ENCODE results near the gene LHX2.

Gene LHX2

DNA sequence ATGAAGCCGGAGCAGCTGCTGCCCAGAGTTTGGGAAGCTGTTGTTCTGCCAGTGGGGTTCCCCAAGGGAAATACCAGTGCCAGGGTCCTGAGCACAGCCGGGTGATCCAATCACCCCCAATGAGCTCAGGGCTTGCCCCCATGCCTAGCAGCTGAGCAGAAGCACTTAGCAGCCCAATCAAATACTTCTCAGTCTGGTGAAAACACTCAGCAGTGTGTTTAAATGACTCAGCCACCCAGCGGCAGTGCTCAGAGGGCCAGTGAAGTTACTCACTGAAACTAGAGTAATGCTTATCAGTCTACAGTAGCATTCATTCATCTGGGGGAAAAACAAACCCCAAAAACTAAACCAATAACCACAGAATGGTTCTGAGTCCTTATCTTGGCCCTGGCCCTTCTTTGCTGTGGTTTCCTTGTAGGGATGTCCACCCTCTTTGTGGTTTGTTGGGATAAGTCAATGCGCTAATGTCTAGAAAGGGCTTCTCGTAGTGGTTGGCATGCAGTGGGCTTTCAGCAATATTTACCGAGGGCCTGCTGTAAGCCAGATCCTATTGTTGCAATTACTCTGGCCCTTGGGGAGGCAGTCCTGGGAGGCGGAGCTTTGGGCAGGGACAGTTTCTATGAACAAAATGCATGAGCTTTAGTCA lies 43.1 kb downstream of the LHX2 start:
- Histone ChIP-seq H3K9ac (ENCODE audit: low read length) (no peak overlapping the region), H3K4me3 (ENCODE audit: low read depth in 1 of 2, low read length in 2 of 2) (no peak overlapping the region), H3K9me3 (ENCODE audit: low read length) (no peaks in the 10 kb centered on the region), H3K4me1 (ENCODE audit: insufficient read depth, low read length) (no peaks in the 10 kb centered on the region), H3K27ac (ENCODE audit: low read depth, low read length) (no peak overlapping the region), H3K36me3 (ENCODE audit: insufficient read depth, low read length) (no peaks in the 10 kb centered on the region), H3K27me3 (ENCODE audit: control insufficient read depth in 1 of 2, insufficient read depth in 2 of 2, low read length in 2 of 2) (peaks cover 0 to 7% of the 10 kb centered on the region in 2 donors)

GRCh38 chr9:124060844-124061605 lies 49.5 kb downstream of the LHX2 start:
- no peaks in the 10 kb centered on the region for H3K4me1 ChIP-seq (ENCODE audit: insufficient read depth, low read length)
- no peaks in the 10 kb centered on the region for H3K9me3 ChIP-seq (ENCODE audit: low read length)
- no peak overlapping the region for H3K27ac ChIP-seq (ENCODE audit: low read depth, low read length)
- no peak overlapping the region for H3K9ac ChIP-seq (ENCODE audit: low read length)
- no peaks in the 10 kb centered on the region for H3K36me3 ChIP-seq (ENCODE audit: insufficient read depth, low read length)
- H3K27me3 ChIP-seq (ENCODE audit: control insufficient read depth in 1 of 2, insufficient read depth in 2 of 2, low read length in 2 of 2), result no peaks in the 10 kb centered on the region
- H3K4me3 ChIP-seq (ENCODE audit: low read depth in 1 of 2, low read length in 2 of 2), result no peak overlapping the region

- H3K4me1 ChIP-seq (ENCODE audit: insufficient read depth, low read length), result no peaks in the 10 kb centered on the region
- no peak overlapping the region for H3K9ac ChIP-seq (ENCODE audit: low read length)
- no peaks in the 10 kb centered on the region for H3K36me3 ChIP-seq (ENCODE audit: insufficient read depth, low read length)
- no peak overlapping the region for H3K27ac ChIP-seq (ENCODE audit: low read depth, low read length)
- no peaks in the 10 kb centered on the region for H3K27me3 ChIP-seq (ENCODE audit: control insufficient read depth in 1 of 2, insufficient read depth in 2 of 2, low read length in 2 of 2)
- no peak overlapping the region for H3K4me3 ChIP-seq (ENCODE audit: low read depth in 1 of 2, low read length in 2 of 2)
- no peaks in the 10 kb centered on the region for H3K9me3 ChIP-seq (ENCODE audit: low read length)
These were observed 50.6 kb downstream of the LHX2 start for GRCh38 chr9:124062172-124062571.

DNA sequence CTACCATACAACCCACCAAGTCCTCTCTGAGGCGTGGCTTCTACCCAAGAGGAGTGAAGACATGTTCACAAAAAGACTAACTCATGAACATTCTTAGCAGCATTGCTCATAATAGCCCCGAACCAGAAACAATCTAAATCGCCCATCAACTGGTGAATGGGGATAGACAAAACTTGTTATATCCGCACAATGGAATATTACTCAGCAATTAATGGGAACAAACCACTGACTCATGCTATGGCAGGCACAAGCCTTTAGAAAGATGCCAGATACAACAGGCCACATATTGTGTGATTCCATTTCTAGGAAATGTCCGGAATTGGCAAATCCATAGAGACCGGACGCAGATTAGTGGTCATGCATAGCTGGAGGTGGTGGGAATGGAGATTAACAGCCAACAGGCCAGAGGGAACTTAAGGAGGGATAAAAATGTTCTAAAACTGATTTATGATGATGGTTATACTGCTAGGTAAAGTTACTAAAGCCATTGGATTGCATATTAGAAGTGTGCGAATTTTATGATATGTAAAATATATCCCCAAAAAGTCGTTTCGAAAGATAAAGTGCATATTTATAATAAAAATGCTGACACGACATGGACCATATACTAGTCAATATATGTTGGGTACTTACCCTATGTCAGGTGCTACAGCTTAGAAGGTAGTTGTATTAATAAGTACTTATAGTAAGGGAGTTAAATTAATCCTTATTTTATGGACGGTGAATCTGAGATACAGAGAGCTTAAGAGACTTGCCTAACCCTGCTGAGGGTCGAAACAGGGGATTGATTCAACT lies 55.4 kb downstream of the LHX2 start:
- H3K27me3 ChIP-seq (ENCODE audit: control insufficient read depth in 1 of 2, insufficient read depth in 2 of 2, low read length in 2 of 2), result no peaks in the 10 kb centered on the region
- H3K9me3 ChIP-seq (ENCODE audit: low read length), result no peaks in the 10 kb centered on the region
- no peak overlapping the region for H3K9ac ChIP-seq (ENCODE audit: low read length)
- no peak overlapping the region for H3K27ac ChIP-seq (ENCODE audit: low read depth, low read length)
- no peaks in the 10 kb centered on the region for H3K4me1 ChIP-seq (ENCODE audit: insufficient read depth, low read length)
- H3K4me3 ChIP-seq (ENCODE audit: low read depth in 1 of 2, low read length in 2 of 2), result no peak overlapping the region
- no peaks in the 10 kb centered on the region for H3K36me3 ChIP-seq (ENCODE audit: insufficient read depth, low read length)

- H3K36me3 ChIP-seq (ENCODE audit: insufficient read depth, low read length), result no peaks in the 10 kb centered on the region
- H3K27me3 ChIP-seq (ENCODE audit: control insufficient read depth in 1 of 2, insufficient read depth in 2 of 2, low read length in 2 of 2), result no peaks in the 10 kb centered on the region
- no peaks in the 10 kb centered on the region for H3K4me1 ChIP-seq (ENCODE audit: insufficient read depth, low read length)
These were observed 56.7 kb downstream of the LHX2 start for GRCh38 chr9:124068251-124068650.

DNA sequence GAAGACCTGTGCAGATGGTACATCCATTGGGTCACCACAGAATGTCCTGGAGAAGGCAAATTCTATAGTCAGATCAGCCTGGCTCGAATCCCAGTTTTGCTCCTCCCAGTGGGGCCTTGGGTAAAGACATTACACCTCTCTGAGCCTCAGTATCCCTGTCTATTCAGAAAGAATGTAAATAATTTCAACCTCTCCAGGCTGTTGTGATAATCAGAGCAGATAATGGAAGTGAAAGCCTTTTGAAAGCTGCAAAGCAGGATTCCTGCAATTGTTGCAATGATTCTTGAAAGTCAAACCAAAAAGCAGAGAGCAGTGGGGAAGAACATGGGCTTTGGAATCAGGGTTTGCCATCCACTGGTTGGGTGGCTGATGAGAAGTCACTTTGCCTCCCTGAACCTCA lies 63.2 kb downstream of the LHX2 start:
- Histone ChIP-seq H3K4me3 (ENCODE audit: low read depth in 1 of 2, low read length in 2 of 2) (no peak overlapping the region), H3K27ac (ENCODE audit: low read depth, low read length) (no peak overlapping the region), H3K9me3 (ENCODE audit: low read length) (no peaks in the 10 kb centered on the region), H3K27me3 (ENCODE audit: control insufficient read depth in 1 of 2, insufficient read depth in 2 of 2, low read length in 2 of 2) (no peaks in the 10 kb centered on the region), H3K4me1 (ENCODE audit: insufficient read depth, low read length) (no peaks in the 10 kb centered on the region), H3K9ac (ENCODE audit: low read length) (no peak overlapping the region), H3K36me3 (ENCODE audit: insufficient read depth, low read length) (no peaks in the 10 kb centered on the region)

More at GRCh38 chr9:124068251-124068650, 56.7 kb downstream of the LHX2 start:
- H3K4me3 ChIP-seq (ENCODE audit: low read depth in 1 of 2, low read length in 2 of 2), result no peak overlapping the region
- H3K9ac ChIP-seq (ENCODE audit: low read length), result no peak overlapping the region
- no peaks in the 10 kb centered on the region for H3K9me3 ChIP-seq (ENCODE audit: low read length)
- H3K27ac ChIP-seq (ENCODE audit: low read depth, low read length), result no peak overlapping the region

- Histone ChIP-seq H3K4me3 (ENCODE audit: low read depth in 1 of 2, low read length in 2 of 2) (no peak overlapping the region), H3K27me3 (ENCODE audit: control insufficient read depth in 1 of 2, insufficient read depth in 2 of 2, low read length in 2 of 2) (no peaks in the 10 kb centered on the region), H3K36me3 (ENCODE audit: insufficient read depth, low read length) (no peaks in the 10 kb centered on the region), H3K27ac (ENCODE audit: low read depth, low read length) (no peak overlapping the region), H3K9me3 (ENCODE audit: low read length) (no peaks in the 10 kb centered on the region), H3K4me1 (ENCODE audit: insufficient read depth, low read length) (no peaks in the 10 kb centered on the region), H3K9ac (ENCODE audit: low read length) (no peak overlapping the region)
These were observed 64.2 kb downstream of the LHX2 start for GRCh38 chr9:124075761-124076160.

GRCh38 chr9:124077915-124078572 lies 66.5 kb downstream of the LHX2 start:
- no peak overlapping the region for H3K27ac ChIP-seq (ENCODE audit: low read depth, low read length)
- no peak overlapping the region for H3K4me3 ChIP-seq (ENCODE audit: low read depth in 1 of 2, low read length in 2 of 2)
- no peaks in the 10 kb centered on the region for H3K36me3 ChIP-seq (ENCODE audit: insufficient read depth, low read length)
- H3K27me3 ChIP-seq (ENCODE audit: control insufficient read depth in 1 of 2, insufficient read depth in 2 of 2, low read length in 2 of 2), result no peaks in the 10 kb centered on the region
- no peaks in the 10 kb centered on the region for H3K4me1 ChIP-seq (ENCODE audit: insufficient read depth, low read length)
- no peak overlapping the region for H3K9ac ChIP-seq (ENCODE audit: low read length)
- H3K9me3 ChIP-seq (ENCODE audit: low read length), result no peaks in the 10 kb centered on the region

GRCh38 chr9:124078641-124079040 lies 67.1 kb downstream of the LHX2 start:
- no peaks in the 10 kb centered on the region for H3K9me3 ChIP-seq (ENCODE audit: low read length)
- no peaks in the 10 kb centered on the region for H3K4me1 ChIP-seq (ENCODE audit: insufficient read depth, low read length)
- H3K4me3 ChIP-seq (ENCODE audit: low read depth in 1 of 2, low read length in 2 of 2), result no peak overlapping the region
- no peaks in the 10 kb centered on the region for H3K27me3 ChIP-seq (ENCODE audit: control insufficient read depth in 1 of 2, insufficient read depth in 2 of 2, low read length in 2 of 2)
- H3K27ac ChIP-seq (ENCODE audit: low read depth, low read length), result no peak overlapping the region
- no peak overlapping the region for H3K9ac ChIP-seq (ENCODE audit: low read length)
- no peaks in the 10 kb centered on the region for H3K36me3 ChIP-seq (ENCODE audit: insufficient read depth, low read length)

DNA sequence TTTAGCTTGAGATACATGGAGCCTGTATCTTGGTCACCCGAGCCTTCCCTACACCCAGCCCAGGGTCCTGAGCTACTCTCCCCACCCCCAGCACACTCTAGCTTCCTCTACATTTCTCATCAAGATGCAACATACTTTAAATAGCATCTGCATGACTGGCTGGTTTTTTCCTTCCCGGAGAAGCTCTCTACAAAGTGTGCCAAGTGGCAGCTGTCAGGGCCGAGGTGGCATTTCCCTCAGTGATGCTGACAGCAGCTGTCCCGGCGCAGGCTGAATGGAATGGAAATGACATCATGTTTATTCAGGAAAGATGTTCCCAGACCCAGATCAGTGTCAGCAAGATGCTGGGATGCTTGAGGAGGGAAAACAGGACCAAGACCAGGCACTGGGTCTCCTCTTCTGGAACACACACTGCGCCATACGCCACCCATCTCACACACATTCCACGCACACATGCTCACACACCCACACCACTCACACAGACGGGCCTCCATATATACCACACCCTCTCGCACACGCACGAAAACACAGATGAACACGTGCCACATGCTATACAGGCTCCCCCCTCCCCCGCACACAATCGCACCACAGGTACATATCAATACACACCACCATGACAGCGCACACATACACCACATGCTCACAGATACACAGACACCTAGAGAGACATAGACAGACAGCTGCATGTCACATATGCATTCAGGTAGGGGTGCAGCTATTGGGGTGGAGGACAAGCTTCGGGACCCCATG lies 67.8 kb downstream of the LHX2 start:
- no peak overlapping the region for H3K4me3 ChIP-seq (ENCODE audit: low read depth in 1 of 2, low read length in 2 of 2)
- H3K27ac ChIP-seq (ENCODE audit: low read depth, low read length), result no peak overlapping the region
- H3K4me1 ChIP-seq (ENCODE audit: insufficient read depth, low read length), result no peaks in the 10 kb centered on the region
- H3K27me3 ChIP-seq (ENCODE audit: control insufficient read depth in 1 of 2, insufficient read depth in 2 of 2, low read length in 2 of 2), result no peaks in the 10 kb centered on the region
- no peaks in the 10 kb centered on the region for H3K36me3 ChIP-seq (ENCODE audit: insufficient read depth, low read length)
- no peak overlapping the region for H3K9ac ChIP-seq (ENCODE audit: low read length)
- H3K9me3 ChIP-seq (ENCODE audit: low read length), result no peaks in the 10 kb centered on the region

GRCh38 chr9:124082622-124083021 lies 71.1 kb downstream of the LHX2 start:
- H3K36me3 ChIP-seq (ENCODE audit: insufficient read depth, low read length), result no peaks in the 10 kb centered on the region
- H3K9ac ChIP-seq (ENCODE audit: low read length), result no peak overlapping the region
- no peaks in the 10 kb centered on the region for H3K4me1 ChIP-seq (ENCODE audit: insufficient read depth, low read length)
- no peaks in the 10 kb centered on the region for H3K27me3 ChIP-seq (ENCODE audit: control insufficient read depth in 1 of 2, insufficient read depth in 2 of 2, low read length in 2 of 2)
- no peak overlapping the region for H3K27ac ChIP-seq (ENCODE audit: low read depth, low read length)
- no peak overlapping the region for H3K4me3 ChIP-seq (ENCODE audit: low read depth in 1 of 2, low read length in 2 of 2)
- peaks cover 6% of the 10 kb centered on the region for H3K9me3 ChIP-seq (ENCODE audit: low read length)

All from muscle layer of colon (tissue), 2 donors.